Inflammatory macrophage (primary cell): ENCODE data around the gene GIGYF2.
A peak's percentile ranks its signal among the peaks of the same experiment; 100 is the strongest.

ENCODE experiments used
- DNase-seq, 2 donors: peaks; one replicate each; pipeline ENCODE4 v3.0.0-alpha.2; 2020 to 2022

Gene GIGYF2

GRCh38 chr2:232869138-232870017 is 172.2 kb downstream of the GIGYF2 start:
- DNase-seq: no peak

- no peak for DNase-seq
Observed at GRCh38 chr2:232870018-232870765, 173.1 kb downstream of the GIGYF2 start, which contains the start of gene SNORC. Gene SNORC (plus strand): TSS chr2:232870264. CDS start chr2:232870342, 78 bp downstream.

- no peak for DNase-seq
Observed at GRCh38 chr2:232870766-232871371, 173.7 kb downstream of the GIGYF2 start.

DNA sequence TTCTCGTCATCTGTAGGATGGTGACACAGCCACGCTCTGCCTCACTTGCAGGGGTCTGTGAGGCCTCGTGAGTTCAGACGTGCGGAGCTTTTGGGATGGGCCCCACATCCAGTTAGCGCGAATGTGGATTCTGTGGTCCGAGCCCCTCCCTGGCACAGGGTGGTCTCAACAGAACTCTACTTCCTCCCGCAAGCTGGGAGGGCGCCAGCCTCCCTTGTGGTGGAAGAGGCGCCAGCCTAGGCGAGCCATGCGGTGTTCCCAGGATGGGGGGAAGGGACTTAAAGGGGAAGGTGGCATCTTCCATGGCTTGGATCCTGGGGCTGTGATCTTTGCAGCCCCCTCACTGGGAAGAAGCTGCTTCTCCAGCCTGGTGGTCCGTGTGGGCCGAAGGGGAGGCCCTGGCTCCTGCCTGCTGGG is 174.3 kb downstream of the GIGYF2 start:
- DNase-seq: no peak

DNA sequence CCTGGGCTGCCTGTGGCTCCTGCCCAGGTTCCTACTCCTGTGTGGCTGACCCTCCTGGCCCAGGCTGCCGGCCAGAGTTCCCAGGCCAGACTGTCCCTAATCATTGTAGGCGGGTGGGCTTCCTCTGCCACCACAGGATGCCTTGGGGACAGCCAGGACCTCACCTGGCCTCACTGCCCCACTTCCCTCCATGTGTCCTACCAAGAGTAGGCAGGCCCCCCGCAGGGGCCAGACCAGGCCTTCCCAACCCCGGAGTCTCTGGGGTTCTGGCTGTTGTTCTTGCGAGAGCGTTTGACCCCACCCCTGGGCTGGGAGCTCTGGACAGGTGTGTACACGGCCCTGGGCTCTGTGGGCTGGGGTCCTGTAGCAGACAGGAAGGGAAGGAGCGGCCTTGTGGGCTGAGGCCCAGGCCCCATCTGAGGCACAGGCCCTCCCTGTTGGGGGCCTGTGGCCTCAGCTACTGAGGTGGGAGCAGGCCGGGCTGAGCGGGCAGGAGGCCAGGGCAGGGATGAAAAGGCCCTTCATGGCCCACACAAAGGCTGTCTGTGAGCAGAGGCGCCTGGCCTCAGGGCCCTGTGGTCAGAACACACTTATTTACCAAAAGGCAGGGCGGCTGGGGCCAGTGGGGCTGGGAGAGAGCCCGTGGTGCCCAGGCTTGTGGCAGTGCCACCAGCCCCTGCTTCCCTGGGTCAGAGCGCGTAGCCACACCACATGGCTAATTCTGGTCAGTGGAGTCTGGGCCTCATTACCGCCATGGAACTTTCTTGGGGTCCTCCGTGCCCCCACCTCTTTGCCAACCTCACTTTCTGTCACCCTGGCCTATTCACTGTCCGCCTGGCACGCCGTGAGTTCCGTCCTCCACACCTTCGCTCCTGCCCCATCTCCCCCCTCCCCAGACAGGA is 175.0 kb downstream of the GIGYF2 start:
- no peak for DNase-seq

GRCh38 chr2:232872826-232873225 is 175.7 kb downstream of the GIGYF2 start:
- DNase-seq: no peak

DNA sequence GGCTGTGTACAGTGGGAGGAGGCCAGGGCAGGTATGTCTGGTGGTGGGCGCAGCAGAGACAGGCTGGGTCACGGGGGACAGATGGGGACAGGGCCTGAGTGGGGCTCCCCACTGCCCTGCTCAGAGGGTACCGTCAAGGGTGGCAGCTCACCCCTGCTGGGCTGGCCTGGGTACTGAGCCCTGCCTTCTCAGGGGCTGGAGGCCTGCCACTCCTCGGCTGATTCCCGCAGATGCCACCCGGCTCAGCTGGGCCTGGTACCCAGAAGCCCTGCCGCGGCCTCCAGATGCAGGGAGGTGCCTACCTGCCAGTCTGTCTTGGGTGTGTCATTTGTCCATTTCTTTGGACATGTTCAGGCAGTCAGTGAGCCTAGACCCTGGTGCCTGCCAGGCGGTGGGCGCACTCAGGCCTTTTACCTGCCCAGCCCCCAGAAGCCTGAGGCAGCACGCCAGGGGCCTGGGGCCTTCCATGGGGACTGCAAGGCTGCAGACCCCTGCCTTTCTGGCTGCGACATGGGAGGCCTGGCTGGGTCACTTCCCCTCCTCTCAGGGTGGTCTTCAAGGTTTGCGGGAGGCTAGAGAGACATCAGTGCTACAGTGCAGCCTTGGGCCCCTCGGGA is 176.3 kb downstream of the GIGYF2 start:
- no peak for DNase-seq

DNA sequence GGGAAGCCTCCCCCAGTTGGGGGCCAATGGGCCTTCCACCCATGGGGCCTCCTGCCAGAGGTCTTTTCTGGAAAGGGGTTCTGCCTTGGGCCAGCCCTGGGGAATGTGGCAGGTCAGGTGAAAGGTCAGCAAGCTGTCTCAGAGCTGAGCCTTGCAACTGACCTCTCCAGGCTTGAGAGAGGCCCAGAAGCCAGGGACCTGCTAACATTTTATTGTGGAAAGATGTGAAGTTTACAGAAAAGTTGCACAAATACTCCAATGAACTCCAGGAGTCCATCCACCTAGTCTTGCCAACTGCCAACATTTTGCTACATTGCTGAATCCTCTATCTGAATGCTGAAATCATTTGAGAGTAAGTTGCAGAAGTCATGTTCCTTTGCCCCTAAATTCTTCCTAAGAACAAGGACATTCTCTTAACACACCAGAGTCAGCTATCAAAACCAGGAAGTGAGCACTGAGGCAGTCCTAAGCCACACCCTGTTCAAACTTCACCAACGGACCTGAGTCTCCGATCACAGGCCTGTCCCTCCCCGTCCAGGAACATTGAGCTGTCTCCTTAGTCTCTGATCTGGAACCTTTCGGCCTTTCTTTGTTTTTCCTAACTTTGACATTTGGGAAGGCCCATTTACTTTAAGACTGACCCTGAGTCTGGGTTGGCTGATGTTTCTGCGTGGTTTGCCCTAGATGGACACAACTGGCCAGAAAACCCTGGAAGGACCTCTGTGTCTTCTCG is 176.9 kb downstream of the GIGYF2 start:
- peak; percentile 42 to 62 for DNase-seq

- DNase-seq: no peak
Observed at GRCh38 chr2:232874677-232875223, 177.6 kb downstream of the GIGYF2 start.

GRCh38 chr2:232875256-232876121 is 178.4 kb downstream of the GIGYF2 start:
- DNase-seq: no peak

GRCh38 chr2:232876161-232876977 is 179.2 kb downstream of the GIGYF2 start:
- DNase-seq: no peak

GRCh38 chr2:232876978-232877441 is 179.9 kb downstream of the GIGYF2 start:
- DNase-seq: no peak

- no peak for DNase-seq
Observed at GRCh38 chr2:232877940-232878511, 180.9 kb downstream of the GIGYF2 start.

DNA sequence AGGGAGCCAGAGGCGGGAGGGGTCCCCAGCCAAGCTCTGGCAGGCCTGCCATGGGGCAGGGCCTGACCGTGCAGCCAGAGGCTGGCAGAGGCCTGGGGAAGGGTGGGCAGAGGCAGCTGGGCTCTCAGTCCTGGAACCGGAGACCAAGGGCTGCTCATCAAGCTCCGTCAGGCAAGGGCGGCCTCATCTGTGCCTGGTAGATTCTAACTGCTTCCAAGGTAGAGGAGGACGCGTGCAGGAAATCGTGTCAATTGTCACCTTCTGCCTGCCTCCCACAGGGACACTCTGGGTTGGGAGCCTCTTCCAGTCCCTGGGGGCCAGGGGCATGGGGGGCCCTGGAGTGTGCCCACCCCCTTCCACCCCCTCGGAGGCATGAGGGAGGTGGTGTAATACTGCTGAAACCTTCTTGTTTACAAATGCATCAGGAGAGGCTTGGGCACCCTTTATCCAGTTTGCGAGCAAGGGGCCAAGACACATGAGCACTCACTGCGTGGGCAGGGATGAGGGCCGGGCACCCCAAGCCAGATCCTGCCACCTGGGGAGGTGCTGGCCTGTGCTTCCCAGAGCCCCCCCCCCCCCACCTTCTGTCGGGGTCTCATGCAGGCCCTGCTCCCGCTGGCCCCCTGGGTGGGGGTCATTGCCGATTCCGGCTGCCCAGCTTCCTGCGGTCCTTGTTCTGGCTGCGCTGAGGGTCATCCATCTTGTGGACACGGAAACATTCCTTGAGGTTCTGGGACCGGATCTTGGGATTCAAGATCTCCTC is 181.9 kb downstream of the GIGYF2 start:
- no peak for DNase-seq

- no peak for DNase-seq
Observed at GRCh38 chr2:232879618-232880494, 182.7 kb downstream of the GIGYF2 start.

GRCh38 chr2:232880764-232881351 is 183.7 kb downstream of the GIGYF2 start:
- DNase-seq: no peak
